ENCODE data around the gene SLBP.

GRCh38 chr4:1663549-1663948 is 48.6 kb downstream of the SLBP start:
- TF ChIP-seq GATA2 (IDR thresholded peaks at IDR 0.05; ENCODE audit: low read depth, low read length): no peak
- no peak for TF ChIP-seq GATA3 (IDR thresholded peaks at IDR 0.05; ENCODE audit: low read depth, low read length)

All from SH-SY5Y (cell line).